Lung microvascular endothelial cell (primary cell): ENCODE measurements around the gene DAP. TPM values are rescaled to one million over a fixed set of nuclear protein-coding genes. Genes with fewer than 3 reads are reported as not detected.

Experiments
- DNase-seq, 2 donors: peaks; one replicate each; pipeline versions ENCODE4 v3.0.0 to v3.0.0-alpha.2; 2010; ENCODE audit warnings: low read depth in 2 of 2
- total RNA-seq: library from RNA; depleted of rRNA; stranded (reverse); fragments of >200 nt; gene quantifications from 2 replicates; pipeline ENCODE4 v1.2.1, GENCODE V29; 2014

The DAP gene
- total RNA-seq, 1 donor from 2014 or later = 16.1 TPM

DNA sequence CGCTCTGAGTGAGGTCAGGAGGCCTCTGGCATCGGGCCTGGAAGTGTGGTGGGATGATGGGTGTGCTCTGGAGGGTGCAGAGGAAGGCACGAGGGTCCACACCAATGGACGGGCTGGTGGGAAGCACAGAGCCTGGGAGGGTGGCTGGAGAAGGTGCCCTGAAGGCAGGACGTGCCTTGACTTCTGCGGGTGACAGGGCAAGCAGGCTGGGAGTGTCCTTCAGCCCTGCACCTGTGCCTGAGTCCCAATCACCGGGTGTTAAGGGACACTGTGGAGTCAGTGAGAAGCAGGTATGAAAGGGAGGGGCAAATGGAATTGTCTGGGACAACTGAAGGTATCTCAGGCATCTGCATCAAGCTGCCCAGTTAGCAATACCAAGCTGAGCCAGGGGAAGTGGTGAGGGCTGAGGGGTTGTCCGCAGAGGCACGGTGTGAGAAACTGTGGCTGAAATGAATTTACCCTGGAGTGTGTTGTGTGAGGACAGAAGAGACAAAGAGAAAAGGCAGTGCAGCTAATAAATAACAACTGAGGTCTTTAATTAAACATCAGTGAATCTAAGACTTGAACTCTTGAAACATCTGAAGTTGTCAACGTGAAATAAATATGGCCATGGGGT is 50.4 kb downstream of the DAP start:
- DNase-seq = no peak

DNA sequence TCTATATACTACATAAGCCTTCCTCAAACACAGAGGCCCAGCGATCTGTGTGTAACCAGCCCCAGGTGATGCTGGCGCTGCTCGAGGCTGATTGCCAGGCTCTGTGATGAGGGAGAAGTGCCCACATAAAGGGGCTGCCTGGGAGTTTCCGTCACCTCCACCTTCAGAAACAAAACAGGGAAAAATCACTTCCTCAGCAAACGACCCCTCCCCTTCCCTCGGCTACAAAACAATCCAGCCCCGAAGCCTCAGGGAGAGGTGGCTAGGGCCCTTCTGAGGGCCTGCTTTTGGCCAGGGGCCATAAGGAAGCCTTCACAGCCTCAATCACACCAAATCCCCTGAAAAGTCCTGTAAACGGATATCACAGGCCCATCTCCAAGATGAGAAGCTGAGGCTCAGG is 51.1 kb downstream of the DAP start:
- DNase-seq = no peak

DNA sequence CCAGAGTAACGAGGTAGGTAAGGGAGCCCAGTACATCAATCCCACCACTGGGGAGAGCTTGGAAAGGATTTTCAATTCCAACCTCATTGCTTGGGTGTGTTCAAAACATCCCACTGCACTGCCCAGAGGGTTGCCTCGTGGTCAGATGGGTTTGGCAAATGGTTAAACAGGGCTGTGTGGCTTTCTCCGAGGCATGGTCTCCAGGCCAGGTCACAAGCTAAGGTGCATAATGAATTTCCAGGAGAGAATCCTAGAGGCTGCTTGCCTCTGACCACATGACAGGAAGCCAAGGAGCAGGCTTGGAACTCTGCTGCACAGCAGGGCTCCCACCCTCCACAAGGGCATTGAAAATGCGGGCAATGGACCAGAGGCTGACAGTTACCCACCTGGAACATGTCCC is 51.6 kb downstream of the DAP start:
- no peak for DNase-seq

DNA sequence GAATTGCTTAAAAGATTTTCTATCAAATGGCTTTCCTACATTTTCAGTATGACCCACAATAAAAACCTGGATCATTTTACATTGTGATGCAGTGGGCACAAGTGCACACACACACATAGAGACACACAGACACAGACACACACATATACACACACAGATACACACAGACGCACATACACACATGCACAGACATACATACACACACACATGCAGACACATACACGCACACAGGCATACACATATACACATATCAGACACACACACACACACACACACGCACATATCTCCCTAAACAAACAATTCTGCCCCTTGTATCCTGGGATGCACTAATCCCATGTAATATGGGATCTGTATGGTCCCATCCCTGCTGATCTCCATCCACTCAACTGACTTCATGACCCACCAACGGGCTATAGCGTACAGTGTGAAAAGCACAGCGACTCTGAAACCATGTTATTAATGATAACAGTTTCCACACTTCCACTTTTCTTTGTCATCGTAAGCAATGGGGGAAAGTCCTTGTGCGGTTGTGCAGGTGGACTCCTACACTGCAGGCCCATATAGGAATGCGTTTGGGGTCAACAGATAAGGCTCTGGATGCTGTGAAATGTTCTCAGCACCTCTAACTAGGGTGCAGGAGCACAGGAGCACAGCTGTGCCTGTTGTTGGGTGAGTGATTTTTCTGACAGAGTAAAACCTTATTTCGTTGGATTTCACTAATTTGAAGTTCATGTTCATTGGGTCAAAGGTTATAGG is 52.7 kb downstream of the DAP start:
- DNase-seq = no peak

DNA sequence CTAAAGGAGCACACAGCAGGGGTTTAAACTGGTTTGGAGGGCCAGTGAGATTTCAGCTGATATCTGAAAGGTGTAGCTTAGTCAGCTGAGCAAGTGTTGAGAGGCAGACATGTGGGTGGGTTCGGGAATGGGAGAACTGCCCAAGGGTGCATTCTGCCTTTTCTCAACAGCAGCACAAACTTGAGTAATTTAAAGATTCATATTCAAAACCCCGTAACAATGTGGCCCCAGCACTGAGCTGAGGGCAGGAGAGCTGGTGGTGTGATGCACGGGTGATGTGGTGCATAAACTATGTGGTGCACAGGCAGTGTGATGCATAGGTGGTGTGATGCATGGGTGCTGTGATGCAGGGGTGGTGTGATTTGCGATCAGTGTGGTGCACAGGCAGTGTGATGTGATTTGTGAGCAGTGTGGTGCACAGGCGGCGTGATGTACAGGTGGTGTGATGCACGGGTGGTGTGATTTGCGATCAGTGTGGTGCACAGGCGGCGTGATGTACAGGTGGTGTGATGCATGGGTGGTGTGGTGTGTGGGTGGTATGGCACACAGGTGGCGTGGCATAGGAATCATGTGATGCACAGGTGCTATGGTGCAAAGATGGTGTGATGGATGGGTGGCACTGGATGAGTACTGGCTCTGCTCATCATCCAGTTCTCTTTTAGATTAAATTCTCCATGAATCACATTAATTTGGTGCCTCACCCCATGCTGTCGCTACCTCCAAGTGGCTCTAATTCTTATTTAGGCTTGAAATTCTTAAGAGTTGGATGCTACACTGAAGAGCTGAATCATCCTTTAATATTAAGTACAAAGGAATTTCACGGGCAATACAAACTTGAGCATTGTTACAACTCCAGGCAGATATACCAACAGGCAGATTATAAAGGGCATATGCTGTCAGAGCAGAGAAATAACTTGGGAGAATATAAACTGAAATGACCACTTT is 53.6 kb downstream of the DAP start:
- no peak for DNase-seq

DNA sequence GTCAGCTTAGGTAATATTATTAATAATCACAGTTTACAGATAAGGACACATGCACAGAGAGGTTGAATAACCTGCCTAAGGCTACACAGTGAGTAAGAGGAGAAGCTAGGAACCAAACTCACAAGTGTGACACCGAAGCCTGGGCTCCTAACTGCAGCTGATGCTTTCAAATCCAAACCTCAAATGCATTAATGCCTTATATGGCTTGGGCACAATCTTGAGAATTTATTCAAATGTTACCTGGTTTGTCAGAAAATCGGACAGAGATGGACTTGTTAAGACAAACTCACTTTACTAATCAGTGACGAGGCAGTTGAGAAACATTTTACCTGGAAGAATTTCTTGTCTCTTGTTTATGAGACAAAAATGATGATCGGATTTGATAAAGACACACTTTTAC is 54.7 kb downstream of the DAP start:
- no peak for DNase-seq

DNA sequence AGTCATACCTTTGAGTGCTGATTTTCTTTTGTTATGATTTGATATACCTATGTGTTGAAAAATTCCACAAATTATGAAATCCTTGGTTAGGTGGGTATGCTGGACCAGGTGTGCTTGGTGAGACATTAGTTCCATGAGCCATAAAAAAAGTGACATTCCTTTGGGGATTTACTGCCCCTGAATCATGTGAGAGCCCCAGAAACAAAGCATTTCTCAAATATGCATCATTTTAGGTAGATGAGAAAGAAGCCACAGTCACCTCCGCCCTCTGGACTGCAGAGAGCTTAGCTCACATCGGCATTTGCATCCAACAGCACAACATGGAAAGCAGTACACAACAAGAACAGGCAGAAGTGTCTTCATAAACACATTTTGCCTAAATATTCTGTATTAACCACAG is 55.3 kb downstream of the DAP start:
- DNase-seq = no peak

DNA sequence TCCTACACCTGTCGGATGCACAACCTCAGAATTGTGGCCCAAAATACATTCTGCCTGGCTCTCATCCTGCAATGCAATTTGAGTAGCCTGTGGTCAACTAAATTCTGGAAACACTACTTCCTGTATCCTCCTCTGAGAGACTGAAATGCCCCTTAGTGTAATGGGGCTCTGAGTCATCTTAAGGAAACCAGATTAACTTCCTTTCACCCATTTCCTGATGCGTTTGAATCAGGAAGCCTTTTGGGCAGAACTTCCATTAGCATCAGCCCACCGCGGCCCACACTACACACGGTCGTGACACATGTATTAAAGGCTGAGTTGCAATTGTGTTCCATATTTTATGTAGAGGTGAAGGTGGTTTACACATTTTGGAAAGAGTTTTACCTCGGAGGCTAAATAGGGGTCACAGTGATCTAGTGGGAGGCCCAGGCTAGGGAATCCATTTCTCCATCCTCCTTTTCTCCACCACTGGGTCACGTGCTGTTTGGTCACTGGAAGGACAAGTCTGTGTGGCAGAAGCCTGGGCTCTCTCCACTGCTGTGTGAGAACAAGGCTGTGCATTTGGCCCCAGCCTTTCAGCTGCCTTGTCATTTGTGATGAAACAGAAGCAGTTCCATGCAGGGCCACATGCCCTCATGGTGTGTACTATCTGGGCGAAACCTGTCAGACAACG is 55.9 kb downstream of the DAP start:
- DNase-seq = peak; percentile 28 to 86

DNA sequence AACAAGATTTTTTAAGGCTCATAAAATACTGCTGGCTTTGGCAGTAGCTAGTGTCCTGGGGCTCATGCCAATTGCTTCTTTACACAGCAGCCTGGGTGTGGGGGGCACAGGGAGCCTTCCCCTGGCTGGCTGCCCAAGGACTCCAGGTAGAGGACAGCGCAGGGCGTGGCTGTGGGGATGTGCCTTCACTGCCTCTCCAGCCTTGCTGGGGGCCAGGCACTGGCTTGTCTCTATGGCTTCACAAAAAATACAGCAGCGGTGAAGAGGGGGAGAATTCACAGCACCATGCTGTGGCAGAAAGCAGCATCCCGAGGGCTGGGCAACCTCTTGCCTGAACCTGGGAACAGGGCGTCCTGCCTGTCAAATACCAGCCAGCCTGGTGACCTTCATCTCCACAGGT is 57.4 kb downstream of the DAP start:
- no peak for DNase-seq

DNA sequence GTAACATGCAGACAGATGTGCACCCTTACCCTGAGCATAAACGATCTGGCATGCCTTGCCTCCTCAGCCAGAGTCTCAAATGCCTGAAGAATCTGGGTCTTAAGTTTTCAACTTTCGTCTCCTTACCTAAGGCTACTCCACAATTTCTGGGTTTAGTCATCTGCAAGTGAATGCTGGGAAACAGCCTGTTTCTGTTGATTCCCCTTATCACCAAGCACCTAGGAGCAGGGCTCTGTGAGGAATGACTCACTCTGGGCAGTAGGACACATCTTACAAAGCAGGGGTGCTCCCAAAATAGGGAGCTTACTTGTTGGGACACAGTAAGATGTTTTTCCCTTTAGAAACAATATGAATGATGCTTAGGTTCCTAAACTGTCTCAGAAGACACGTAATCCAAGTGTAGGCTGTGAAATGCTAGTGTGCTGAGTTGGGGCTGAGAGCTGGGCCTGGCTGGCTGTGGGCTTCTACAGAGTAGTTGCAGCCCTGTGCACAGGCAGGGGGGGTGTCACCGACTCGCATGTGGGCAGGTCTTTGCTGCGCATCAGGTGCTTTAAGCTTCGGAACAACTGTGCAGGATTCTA is 58.0 kb downstream of the DAP start:
- DNase-seq = peak in 1 of 2 donors; percentile 48

DNA sequence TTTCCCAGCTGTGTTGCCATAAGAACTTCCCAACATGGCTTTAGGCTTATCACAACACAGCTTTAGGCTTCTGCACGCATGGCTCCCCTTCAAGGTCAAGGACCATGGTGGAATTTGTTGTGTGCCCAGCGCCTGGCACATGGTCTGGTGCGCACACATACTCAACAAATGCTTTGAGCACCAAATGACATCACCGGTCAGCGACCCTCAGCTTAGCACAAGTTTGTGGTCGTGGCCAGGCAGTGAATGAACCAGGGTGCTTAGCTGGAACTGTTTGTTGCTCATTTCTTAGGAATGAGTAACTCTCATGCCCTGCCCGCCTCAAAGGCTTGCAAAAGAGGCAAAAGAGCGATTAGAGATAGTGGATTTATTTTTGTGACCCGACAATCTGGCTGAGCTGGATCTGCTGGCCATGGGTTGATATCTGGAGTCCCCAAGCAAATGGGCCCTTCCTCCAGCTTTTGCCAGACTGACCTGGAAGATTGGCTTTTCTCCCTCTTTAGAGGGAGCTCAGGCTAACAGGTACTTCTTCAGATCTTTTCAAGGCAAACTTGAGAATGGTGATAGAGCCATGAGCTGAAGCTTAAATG is 58.9 kb downstream of the DAP start:
- DNase-seq = peak; percentile 9 to 78

DNA sequence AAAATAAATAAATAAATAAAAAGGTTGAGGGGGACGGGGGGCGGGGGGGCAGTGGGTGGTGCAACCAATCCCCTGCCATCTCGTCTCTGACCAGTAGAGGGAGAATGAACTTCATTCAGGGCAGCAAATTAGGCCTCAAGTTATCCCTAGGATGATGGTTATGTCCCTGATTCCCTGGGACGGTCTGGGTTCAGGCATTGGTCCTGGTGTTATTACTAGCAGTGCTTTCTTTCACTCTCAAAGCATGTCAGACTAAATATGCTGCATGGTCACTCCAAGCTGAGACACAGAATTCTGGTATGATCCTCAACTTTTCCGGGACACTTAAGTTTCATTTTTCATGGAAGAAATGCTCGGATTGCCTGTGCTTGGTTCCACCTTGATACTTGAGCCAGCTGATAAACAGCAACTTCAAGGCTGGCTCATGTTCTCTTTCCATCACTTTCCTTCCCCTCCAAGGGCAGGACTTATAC is 59.4 kb downstream of the DAP start:
- DNase-seq = peak; percentile 66 to 72

DNA sequence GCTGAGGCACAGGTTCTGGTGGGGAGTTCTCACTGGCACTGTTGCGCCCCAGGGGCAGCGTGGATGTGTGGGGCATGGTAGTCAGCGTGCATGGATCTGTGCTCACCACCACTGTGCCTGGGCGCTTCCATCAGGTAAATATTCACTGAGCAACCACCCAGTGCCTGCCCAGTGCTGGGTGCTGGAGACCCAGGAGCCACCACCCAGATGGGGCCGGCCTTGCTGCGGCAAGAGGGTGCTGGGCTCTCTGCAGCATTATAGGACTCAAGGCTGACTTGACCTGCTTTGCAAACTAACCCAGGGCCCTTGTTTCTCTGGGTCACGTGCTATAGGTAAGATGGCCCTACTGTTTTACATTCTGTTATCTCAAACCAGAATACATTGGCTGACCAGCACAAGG is 60.5 kb downstream of the DAP start:
- DNase-seq = no peak

DNA sequence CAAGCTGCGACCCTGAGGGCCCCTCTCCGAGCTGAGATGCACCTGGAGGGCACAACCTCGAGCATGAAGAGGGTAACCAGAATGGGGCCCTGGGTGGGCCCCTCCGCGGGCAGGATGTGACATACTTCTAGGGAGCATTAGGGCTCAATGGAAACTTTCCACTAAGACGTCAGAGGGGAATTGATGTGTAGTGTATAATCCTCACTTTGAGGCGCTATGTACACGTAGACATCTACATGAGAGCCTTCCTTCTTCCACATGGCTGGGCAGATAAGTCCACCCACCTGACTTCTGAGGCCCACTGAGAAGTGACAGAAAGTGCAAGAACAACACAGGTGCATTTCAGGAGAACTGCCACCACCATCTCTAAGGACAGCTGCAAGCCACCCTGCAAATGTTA is 61.0 kb downstream of the DAP start:
- no peak for DNase-seq

DNA sequence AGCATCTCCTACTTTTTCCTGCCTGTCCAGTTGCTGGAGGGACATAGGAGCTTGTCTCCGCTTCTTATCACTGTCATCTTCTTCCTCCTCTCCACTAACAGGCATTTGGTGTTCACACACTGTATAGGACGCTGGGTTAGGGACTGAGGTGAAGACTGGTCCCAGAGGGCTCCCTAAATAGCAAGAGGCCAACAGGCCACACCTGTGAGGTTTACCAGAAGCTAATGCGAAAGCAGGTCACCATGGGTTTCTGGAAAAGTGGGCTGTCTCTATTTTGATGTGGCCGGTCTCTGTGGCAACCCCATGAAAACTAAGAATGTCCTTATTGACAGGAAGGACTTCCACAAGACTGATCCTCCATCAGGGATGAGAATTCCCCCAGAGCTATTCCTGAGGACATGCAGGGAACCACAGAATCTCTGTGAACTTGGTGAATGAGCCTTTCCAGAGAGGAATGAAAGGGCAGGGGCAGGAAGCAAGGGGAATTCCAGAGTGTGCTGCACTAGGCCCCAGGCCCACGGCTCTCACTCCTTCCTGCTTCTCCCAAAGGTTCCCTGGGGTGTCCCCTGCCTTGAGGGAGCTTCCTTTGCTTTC is 61.7 kb downstream of the DAP start:
- DNase-seq = peak in 1 of 2 donors; percentile 31

DNA sequence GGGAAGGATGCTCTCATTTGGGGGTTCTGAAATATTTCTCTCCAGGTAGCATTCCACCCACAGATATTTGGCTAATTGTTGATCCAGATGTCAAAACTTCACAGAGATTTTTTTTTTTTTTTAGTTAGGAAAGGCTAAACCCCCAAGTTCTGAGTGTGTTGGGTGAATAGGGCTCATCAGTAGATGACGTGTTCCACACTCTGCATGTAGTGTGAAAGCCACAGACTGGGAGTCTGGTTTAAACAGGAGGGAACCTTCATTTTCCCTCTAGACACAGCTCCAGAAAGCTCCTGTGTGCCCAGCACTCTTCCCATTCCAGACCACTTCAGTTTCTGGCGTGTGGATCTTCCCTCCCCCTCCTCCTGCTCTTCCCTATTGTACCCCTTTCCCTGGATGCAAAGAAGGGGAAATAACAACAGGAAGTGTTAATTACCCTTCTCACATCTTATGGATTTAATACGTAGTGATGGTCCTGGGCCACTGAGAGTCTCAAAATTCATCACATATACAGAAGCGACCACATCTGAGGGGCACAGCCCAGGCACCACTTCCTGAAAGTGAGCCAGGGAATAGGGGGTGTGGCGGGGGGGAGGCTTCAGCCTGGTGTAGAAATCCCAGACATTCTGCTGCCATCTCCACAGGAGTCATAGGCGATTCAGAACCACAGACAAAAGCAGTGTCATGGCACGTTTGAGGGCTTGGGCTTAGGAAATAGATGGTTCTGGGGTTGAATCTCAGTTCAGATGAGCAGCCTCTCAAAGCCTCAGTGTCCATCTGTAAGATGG is 65.1 kb downstream of the DAP start:
- peak in 1 of 2 donors; percentile 21 for DNase-seq

DNA sequence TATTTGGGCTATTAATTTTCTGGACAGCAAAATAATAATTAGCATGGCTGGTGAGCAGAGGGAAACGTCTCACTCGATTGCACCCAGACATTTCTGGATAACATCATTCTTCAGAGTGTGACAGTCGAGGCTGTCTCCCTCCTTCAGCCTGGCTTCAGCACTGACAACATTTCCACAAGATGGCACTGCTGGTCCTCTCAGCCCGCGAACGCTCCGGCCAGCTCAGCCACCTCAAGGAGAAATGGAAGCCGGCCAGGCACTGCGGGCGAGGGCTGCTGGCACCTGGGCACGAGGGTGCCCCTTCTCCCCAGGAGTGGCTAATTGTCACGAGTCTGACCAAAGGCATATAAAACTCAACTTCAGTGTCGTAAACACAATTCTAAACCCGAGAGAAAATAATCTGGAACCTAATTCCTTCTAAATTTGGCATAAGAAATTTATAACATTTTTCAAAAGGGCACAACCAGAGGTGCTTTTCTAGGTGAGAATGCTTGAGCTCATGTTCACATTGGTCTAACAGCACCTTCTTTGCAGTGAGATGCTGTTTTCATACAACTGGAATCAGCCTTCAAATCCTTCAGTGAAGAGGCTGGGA is 65.9 kb downstream of the DAP start:
- DNase-seq = peak; percentile 78 to 81

DNA sequence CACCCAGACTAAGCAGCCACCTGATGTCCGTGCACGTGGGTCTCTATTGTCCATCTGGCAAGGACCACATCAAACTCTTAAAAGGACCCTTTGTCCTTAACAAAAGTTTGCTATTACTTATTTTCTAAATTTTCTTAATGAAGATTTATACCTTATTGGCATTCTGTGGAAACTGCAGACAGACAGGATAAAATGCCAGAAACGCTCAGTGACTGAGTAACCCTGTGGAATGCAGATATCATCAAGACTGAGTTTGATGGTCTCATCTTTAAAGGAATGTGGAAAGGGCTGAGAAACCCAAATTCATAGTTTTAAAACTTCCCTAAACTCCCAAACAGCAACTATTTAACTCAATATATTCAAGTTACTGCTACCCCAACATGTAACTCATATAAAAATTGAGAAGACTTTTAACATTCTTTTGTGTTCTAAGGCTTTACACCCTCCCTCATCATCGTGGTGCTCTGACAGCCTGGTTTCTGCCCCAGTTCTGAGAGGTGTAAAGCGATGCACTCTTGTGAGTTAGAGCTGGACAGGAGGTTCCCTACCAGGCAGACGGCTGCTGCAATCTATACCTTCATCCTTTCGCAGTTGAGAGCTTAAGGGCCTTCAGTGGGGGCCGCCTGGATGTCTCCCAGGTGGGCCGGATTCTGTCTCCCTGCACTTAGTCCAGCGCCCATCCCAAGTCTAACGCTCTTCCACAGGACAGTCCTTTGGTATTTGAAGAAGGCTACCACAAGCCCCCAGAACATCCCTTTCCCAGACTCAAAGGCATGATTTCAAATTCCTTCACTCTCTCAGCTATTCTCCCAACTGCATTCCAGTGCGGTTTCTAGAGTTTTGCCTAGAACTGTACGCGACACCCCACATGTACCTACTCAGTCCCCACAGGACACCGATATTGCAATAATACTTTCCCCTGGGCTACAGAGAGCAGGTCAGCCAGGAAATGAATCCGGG is 68.9 kb downstream of the DAP start:
- no peak for DNase-seq
